Fibroblast of the aortic adventitia (primary cell): ENCODE measurements around the gene XAB2. TPM values are rescaled to one million over a fixed set of nuclear protein-coding genes. Genes with fewer than 3 reads are reported as not detected.

ENCODE experiments used
- DNase-seq: peaks from one replicate; pipeline ENCODE4 v3.0.0-alpha.2; 2010; ENCODE audit warnings: low read depth
- H3K4me3 ChIP-seq: 2 replicates; pipeline ENCODE4 v1.5.1; 2011; ENCODE audit warnings: low read depth, mild to moderate bottlenecking, control low read depth, low read length, moderate library complexity
- CTCF ChIP-seq: IDR thresholded peaks from 2 replicates; pipeline ENCODE4 v1.5.1; 2011; ENCODE audit warnings: mild to moderate bottlenecking, low read length, control low read depth, inconsistent platforms; ENCODE audit not compliant: insufficient read depth
- total RNA-seq: library from RNA; depleted of rRNA; stranded (reverse); fragments of >200 nt; gene quantifications from 2 replicates; pipeline ENCODE4 v1.2.3, GENCODE V29; 2012; ENCODE audit warnings: low replicate concordance

The XAB2 gene
- total RNA-seq, 1 donor: 30.5 TPM

- no peak for TF ChIP-seq CTCF
- DNase-seq: peak; percentile 17
- no peak overlapping the region for H3K4me3 ChIP-seq
Measured at GRCh38 chr19:7603919-7604318, 25.4 kb downstream of the XAB2 start.

GRCh38 chr19:7602935-7603497 lies 26.3 kb downstream of the XAB2 start:
- DNase-seq: peak; percentile 13
- TF ChIP-seq CTCF: no peak
- no peak overlapping the region for H3K4me3 ChIP-seq

- no peak for TF ChIP-seq CTCF
- peak; percentile 14 for DNase-seq
- H3K4me3 ChIP-seq: no peak overlapping the region
Measured at GRCh38 chr19:7602240-7602934, 27.0 kb downstream of the XAB2 start.

GRCh38 chr19:7600721-7601120 lies 28.6 kb downstream of the XAB2 start:
- H3K4me3 ChIP-seq: no peak overlapping the region
- no peak for DNase-seq
- no peak for TF ChIP-seq CTCF

GRCh38 chr19:7598180-7598579 lies 31.2 kb downstream of the XAB2 start:
- TF ChIP-seq CTCF: no peak
- H3K4me3 ChIP-seq: no peak overlapping the region
- DNase-seq: no peak

GRCh38 chr19:7597689-7598088 lies 31.7 kb downstream of the XAB2 start:
- DNase-seq: no peak
- TF ChIP-seq CTCF: no peak
- H3K4me3 ChIP-seq: no peak overlapping the region
